GM21717 (cell line): ENCODE measurements around the gene TRIM54.
A peak's percentile ranks its signal among the peaks of the same experiment; 100 is the strongest.
"Not testable (repeated sequence)": the region's sequence is repeated elsewhere in the genome, so short reads cannot be mapped to it uniquely, and the experiment has no call there.

ENCODE experiments used
- ATAC-seq: cut with Tn5 transposase; IDR thresholded peaks from one replicate; pipeline ENCODE4 v1.9.1; 2021; ENCODE audit warnings: mild to moderate bottlenecking, moderate library complexity; ENCODE audit not compliant: unreplicated experiment

Gene TRIM54

DNA sequence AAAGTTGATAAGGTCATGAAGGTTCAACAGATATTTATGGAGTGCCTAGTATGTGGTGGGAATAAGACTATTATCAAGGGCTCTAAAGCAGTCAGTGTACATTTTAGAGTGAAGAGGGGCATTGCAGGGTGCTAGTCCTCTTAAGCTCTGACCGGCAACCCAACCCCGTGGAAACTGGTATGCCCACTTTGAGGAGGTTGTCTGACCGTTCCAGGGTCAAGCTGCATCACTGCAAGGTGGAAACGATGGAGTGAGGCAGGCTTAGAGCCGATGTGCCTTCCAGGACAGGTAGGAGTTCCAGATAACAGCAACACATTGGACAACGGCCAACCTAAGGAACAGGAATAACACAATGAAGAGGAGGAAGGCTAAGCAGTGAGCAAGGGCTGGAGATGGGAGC is 27.4 kb downstream of the TRIM54 start:
- ATAC-seq: no peak

DNA sequence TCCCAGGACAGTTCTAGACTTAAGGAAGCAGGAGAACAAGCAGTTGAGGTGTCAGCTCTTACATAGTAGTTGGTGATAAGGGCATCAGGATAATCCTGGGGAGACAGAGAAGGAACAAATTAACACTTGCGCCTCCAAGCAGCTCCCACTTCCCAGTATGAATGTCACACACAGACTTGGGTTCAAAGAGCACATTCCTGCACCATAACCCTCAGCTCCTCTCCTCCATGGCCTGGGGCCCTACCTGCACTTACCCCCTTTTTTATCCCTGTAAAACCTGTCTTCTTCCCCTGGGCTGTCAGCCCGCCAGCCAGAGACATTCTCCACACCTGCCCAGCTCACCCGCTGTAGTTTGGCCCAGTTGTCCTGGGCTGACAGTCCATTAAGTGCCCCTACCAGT is 29.9 kb downstream of the TRIM54 start:
- ATAC-seq: no peak

DNA sequence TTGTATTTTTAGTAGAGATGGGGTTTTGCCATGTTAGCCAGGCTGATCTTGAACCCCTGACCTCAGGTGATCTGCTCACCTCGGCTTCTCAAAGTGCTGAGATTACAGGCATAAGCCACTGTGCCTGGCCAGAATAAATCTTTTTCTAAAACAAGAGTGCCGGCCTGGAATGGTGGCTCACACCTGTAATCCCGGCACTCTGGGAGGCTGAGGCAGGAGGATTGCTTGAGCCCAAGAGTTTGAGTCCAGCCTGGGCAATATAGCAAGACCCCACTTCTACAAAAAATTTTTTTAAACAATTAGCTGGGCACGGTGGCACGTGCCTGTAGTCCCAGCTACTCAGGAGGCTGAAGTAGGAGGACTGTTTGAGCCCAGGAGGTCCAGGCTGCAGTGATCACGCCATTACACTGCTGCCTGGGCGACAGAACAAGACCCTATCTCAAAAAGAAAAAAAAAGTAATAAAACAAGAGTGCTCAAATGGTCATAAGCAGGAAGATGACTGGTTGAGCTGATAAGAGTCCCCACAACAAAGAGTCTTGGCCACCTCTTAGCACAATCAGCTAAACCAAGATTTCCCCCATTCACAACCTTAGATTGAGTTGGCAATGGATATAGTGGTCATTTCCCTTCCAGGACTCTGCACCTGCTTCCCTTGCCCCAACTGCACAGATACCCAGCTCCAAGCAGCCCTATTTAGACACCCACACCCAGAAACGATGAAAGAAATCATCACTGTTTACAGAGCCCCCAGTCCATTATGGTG is 31.8 kb downstream of the TRIM54 start:
- no peak for ATAC-seq

DNA sequence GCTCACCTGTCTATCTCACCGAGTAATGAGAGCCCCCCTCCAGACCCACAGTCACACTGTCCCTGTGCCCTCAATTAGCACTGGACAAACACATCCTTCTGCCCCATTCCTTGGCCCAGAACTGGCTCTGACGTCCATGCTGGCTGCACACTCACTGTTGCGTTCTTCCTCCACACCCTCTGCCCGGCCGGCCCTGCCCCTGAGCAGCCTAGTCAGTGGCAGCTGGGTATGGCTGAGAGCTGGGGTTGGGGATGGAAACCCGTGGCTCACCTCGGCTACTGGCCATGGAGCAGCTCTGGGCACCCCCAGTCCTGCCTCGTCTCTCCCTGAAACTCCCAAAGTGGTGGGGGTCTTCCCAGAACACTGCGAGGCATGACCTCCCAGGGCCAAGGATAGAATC is 32.5 kb downstream of the TRIM54 start:
- no peak for ATAC-seq

DNA sequence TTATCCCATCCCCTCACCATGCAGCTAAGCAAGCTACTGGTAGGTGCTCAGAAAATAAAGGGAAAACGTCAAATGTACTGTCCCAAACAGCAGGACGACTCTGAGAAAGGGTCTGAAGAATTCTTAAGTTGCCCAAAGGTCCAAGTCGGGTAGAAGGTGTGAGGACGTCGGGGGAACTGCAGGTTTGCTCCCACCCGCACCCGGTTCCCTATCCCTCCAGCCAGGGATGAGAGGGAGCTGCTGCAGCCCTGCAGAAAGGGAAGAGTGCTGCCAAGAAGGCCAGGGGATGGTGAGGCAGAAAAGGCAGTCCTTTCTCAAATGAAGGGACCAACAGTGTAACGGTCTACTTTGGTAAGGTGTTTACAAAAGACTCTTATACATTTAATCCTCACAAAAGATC is 32.9 kb downstream of the TRIM54 start:
- ATAC-seq: no peak

DNA sequence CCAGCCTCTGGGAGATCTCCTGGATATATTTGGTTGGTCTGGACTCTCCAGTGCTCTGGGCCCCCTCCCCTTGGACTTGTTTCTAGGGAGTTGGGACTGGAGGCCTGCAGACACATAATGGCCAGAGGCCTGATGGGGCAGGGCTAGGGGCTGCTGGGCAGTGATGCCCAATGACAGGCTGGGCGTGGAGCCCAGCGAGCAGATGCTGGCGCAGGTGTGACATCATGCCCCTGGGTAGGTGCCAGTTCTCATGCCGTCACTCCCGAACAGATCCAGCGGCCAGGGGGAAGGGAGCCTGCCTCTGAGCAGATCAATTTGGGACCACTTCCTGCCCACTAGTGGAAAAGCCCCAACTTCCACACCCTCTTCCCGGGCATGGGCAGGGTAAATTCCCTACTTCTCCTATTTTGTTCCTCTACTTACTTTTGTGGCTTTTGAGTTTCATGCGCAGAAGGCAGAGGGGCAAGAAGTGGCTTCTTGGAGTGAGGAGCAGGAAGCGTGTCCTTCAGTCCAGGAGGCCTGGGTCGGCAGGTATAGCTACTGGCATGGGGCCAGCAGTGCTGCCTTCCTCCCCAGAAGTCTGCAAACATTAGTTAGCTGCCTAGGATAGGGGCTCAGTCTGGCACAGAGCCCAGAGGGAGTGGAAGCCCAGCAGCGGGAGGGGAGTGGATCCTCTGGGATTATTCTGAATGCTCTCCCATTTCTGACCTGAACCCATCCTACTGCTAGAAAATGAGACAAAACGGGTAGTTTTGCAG is 34.6 kb downstream of the TRIM54 start:
- ATAC-seq: no peak

- ATAC-seq: not testable (repeated sequence)
Measured at GRCh38 chr2:27319839-27320238, 37.6 kb downstream of the TRIM54 start.

DNA sequence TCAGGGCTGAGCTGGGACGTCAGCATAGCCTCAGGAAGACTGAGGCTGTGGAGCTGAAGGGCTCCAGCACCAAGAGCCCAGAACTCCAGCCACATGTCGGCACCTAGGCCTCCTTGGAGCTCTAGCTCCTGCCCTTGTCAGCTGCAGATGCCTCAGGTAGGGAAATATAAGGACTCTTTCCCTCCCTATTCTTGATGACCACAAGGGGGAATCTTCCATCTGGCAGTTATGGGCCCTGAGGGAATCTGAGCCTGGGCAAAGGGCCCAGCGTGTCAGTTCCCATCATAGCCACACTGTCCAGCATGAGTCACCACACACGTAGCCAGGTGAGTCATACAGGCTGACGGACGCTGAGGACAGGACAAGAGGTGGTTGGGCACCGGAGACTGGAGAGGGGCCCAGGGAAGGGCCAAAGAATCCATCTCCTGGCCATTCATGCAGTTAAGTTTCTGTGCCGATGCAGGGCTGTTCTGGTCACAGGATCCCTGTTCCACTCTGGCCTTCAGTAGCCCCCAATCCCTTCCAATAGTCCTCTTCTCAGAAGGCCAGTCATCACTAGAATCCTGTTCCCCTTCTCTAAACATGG is 38.8 kb downstream of the TRIM54 start:
- ATAC-seq: no peak

- ATAC-seq: no peak
Measured at GRCh38 chr2:27322301-27322765, 40.1 kb downstream of the TRIM54 start.

DNA sequence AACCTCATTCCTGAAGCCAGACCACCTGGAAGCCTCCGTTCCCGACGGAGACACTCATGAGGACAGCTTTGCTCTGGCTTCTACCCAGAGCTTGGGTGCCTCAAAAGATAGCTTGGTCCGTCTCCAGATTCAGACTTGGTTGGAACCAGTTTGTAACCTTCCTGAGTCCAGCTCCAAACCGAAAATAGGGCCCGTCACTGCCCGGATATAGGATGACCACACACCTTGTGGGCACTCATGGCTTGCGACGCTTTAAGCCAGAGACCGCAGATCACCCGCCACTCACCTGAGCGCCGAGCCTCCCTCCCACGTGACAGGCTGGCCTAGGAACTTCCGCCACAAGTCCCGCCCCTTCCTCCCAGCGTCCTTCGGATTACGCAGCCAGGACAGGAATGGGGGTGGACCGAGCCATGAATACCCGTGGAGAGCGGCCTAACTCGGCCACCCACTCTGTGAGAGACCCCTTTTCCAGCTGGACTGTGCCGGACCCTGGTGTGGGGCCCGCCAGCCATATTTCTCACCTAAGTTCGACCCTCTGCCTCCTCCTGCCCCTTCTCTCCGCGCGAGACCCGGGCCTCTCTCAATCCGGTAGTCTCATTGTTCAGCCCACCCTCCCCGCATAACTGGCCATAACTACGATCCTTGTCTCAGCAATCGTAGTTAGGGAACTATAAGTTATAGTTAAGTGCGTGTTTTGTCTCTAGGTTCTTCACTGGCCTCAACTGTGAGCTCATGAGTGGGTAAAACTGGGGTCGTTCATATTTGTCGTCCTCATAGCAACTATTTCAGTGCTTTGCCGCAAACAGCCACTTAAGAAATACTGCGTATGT is 40.8 kb downstream of the TRIM54 start, which contains the start of gene MPV17:
Gene MPV17 (minus strand): TSS at position 332 of the 830 bp plus-strand sequence. CDS start 580 bp downstream, outside the sequence.
- peak; percentile 91 for ATAC-seq

DNA sequence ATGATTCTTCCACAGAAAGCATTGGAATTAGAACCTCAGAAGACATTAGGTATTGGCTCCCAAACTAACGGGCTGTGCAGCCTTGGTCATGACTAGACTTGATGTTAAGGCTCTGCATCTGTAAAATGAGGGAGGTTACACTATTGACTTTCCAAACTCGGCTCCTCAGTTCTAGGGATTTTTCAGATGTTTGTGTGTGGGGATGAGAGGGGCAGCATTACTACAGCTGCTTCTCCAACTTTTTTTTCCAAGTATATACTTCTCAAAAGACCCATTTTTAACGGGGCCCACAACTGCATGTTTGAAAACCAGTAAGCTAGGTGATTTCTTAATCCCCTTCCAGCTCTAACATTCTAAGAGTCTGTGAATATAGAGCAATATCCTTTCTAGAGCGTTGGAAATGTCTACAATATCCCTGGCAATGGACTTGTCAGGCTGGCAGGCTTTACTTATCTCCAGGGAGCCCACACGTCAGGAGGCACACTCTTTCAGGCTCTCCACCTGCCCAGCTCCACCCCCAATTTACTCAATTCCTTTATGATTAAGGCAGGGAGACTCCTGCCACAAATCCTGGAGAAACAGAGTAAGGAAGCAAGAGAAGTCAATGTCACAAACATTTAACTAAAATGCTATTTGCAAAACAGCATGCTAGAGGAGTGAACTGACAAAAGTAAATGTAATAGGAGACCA is 41.5 kb downstream of the TRIM54 start:
- no peak for ATAC-seq

DNA sequence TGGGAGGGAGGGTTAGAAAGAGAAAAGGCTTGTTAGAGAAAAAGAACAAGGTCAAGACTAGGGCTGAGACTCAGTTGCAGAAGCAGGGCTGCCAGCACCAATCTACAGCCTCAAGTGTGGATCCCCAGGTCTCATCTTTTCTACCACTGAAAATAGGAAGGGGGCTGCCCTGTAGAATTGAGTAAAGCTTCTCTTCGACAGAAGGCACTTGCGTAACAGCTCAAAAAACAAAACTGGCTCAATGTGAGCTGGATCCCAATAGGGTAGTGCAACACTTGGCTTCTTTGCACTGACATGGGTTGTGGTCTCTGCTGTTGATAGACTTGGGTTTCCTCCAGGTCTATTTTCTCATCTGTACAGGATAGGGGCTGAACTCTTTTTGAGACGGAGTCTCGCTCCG is 42.5 kb downstream of the TRIM54 start:
- ATAC-seq: no peak

DNA sequence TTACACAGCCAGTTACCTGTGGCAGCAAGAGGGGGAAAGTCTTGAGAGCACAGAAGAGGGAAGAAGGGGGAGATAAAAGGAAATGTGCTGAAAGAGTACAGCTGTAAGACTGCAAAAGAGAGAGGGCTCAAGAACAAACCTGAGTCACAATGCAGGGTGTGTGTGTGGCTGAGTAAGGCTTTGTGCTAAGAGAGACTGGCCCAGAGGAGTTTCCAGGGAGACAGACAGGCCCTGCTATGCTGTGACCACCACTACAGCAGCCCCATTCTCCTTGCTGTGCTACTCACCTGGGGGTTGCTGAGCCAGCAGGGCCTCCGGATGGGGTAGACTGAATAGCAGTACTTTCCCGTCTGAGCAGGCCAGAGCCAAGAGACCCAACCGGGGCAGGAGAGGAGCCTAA is 53.1 kb downstream of the TRIM54 start:
- ATAC-seq: no peak

- ATAC-seq: no peak
Measured at GRCh38 chr2:27336173-27336572, 53.9 kb downstream of the TRIM54 start.

- no peak for ATAC-seq
Measured at GRCh38 chr2:27347641-27348040, 65.4 kb downstream of the TRIM54 start.

DNA sequence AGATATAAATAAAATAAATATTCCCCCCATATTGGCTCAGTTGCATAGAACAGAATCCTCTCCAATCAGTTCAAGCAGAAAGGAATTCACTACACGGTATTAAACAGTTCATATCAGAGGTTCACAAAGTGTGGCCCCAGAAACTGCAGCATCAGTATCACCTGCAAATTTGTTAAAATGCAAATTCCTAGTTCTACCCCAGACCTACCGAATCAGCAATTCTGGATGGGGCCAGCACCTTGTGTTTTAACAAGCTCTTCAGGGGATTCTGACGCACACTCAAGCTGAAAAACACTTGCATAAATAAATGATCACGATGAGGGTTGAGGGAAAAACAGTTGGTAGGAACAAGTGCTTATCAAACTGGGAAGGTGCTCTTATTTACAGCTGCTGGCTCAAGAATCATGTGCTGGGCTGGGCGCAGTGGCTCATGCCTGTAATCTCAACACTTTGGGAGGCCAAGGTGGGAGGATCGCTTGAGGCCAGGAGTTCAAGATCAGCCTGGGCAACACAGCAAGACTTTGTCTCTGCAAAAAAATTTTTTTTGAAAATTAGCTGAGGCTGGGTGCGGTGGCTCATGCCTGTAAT is 68.0 kb downstream of the TRIM54 start:
- no peak for ATAC-seq

GRCh38 chr2:27351802-27352598 is 69.8 kb downstream of the TRIM54 start:
- ATAC-seq: no peak

- ATAC-seq: not testable (repeated sequence)
Measured at GRCh38 chr2:27353386-27353761, 71.1 kb downstream of the TRIM54 start.
